CD4-positive, alpha-beta T cell (primary cell): ENCODE data around the gene PPP1R1B. TPM values are rescaled to one million over a fixed set of nuclear protein-coding genes. Genes with fewer than 3 reads are reported as not detected.

Source experiments
- ATAC-seq: fragments of 200-7000 bp; cut with Tn5 transposase; one replicate; pipeline ENCODE4 v1.10.0; 2022; ENCODE audit warnings: mild to moderate bottlenecking; ENCODE audit not compliant: poor library complexity
- CTCF ChIA-PET: fragments of 350-600 bp; sonication (Branson Sonifier 250); formaldehyde crosslinking; loops from one replicate; lab custom pipeline; 2021; ENCODE audit warnings: antibody characterized with exemption, inconsistent platforms; lab: Charles Lee
- POLR2A ChIA-PET: fragments of 350-600 bp; sonication (Branson Sonifier 250); formaldehyde crosslinking; loops from one replicate; lab custom pipeline; 2021; ENCODE audit warnings: antibody characterized with exemption, inconsistent platforms; lab: Charles Lee
- DNase-seq, 14 experiments: peaks; one replicate each; pipeline ENCODE4 v3.0.0-alpha.2; 2013 to 2020; ENCODE audit warnings: mixed read lengths in 2 of 14
- H3K27ac ChIP-seq, 2 donors: one replicate each; pipeline versions ENCODE4 v1.5.1 to v1.7.0; 2013; ENCODE audit warnings: low read length in 2 of 2, low read depth in 1 of 2, mild to moderate bottlenecking in 1 of 2
- H3K27me3 ChIP-seq, 2 experiments: 1 replicate in 1 of 2; 2 replicates in 1 of 2; pipeline versions ENCODE4 v1.6.1 to v1.7.0; 2013; ENCODE audit warnings: low read length in 2 of 2, control low read depth in 1 of 2, mild to moderate bottlenecking in 1 of 2, moderate library complexity in 1 of 2; ENCODE audit not compliant: insufficient read depth in 2 of 2, control insufficient read depth in 1 of 2
- H3K36me3 ChIP-seq: one replicate; pipeline ENCODE4 v1.6.1; 2013; ENCODE audit warnings: low read length, control low read depth; ENCODE audit not compliant: insufficient read depth
- H3K4me1 ChIP-seq: one replicate; pipeline ENCODE4 v1.6.1; 2013; ENCODE audit warnings: low read length, control low read depth; ENCODE audit not compliant: insufficient read depth
- H3K4me3 ChIP-seq: one replicate; pipeline ENCODE4 v1.5.1; 2013; ENCODE audit warnings: mild to moderate bottlenecking, low read length, moderate library complexity
- H3K9me3 ChIP-seq, 2 experiments: 1 replicate in 1 of 2; 2 replicates in 1 of 2; pipeline versions ENCODE4 v1.6.1 to v1.7.0; 2013; ENCODE audit warnings: low read length in 2 of 2, mild to moderate bottlenecking in 2 of 2, control low read depth in 1 of 2, moderate library complexity in 1 of 2; ENCODE audit not compliant: control insufficient read depth in 1 of 2, insufficient read depth in 1 of 2
- H3K27ac Mint-ChIP-seq: one replicate; pipeline ENCODE4 v1.8.0; 2020; ENCODE audit warnings: mixed read lengths
- H3K27me3 Mint-ChIP-seq: one replicate; pipeline ENCODE4 v1.8.0; 2021; ENCODE audit warnings: mixed read lengths
- H3K36me3 Mint-ChIP-seq: one replicate; pipeline ENCODE4 v1.8.0; 2021; ENCODE audit warnings: low read depth, mixed read lengths
- H3K4me1 Mint-ChIP-seq: one replicate; pipeline ENCODE4 v1.8.0; 2021; ENCODE audit warnings: low read depth, mixed read lengths
- H3K4me3 Mint-ChIP-seq: one replicate; pipeline ENCODE4 v1.8.0; 2020; ENCODE audit warnings: mild to moderate bottlenecking, mixed read lengths
- H3K9me3 Mint-ChIP-seq: one replicate; pipeline ENCODE4 v1.8.0; 2020; ENCODE audit warnings: mixed read lengths
- intact Hi-C, 2 experiments: fragments of 100-400 bp; cut with DNase I in 1 of 2; cut with micrococcal nuclease in 1 of 2; formaldehyde crosslinking; loops; one replicate each; pipeline versions ENCODE4 v1.15.1 to v1.9.0; 2023 to 2025; cut with DNase I, micrococcal nuclease
- total RNA-seq, 174 experiments: library from RNA in 2 of 174; stranded (reverse) in 2 of 174; gene quantifications; one replicate each; pipeline ENCODE4 v1.2.3 and lab custom pipeline; 2021 to 2026
- TF ChIP-seq, protein P1 (sequence below): fragments of 200-600 bp; IDR thresholded peaks from one replicate; pipeline ENCODE4 v1.8.0; 2022; ENCODE audit warnings: antibody characterized with exemption, mild to moderate bottlenecking

The PPP1R1B gene
- total RNA-seq, 2 experiments from 2014 or later: 0.25 TPM; not detected in 1

DNA sequence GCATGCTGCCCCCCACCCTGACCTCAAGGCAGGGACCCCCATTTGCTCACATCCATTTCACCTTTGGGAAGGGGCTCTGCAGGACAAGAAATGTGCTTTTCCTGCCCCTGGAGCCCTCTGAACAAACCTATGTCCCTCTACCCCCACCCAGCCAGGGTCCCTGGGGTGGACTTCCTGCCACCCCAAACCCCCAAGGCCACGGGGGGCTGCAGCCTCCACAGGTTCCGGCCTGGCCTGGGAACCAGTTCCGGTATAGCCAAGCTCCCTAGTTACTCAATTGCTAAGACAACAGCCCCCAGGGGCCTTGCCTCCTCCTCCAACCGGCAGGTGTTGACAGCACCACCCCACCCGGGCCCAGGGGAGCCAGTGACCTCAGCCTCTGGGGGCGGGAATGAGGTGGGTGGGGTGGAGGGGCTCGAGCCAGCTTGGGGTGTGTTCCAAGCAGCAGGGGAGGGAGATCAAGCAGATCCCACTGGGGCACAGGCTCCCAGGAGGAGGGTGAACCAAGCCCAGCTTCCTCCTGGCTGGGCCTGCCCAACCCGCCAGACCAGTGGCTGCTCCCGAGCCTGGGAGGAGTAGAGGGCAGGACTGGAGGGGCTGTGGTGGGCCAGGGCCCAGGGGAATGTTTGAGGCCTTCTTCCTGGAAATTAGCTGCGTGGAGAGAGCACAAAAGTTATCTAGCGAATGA is 48.1 kb downstream of the PPP1R1B start:
- Histone ChIP-seq H3K4me3 (no peak overlapping the region), H3K27me3 (peaks cover 5 to 10% of the 10 kb centered on the region in 2 experiments), H3K36me3 (no peaks in the 10 kb centered on the region), H3K9me3 (no peaks in the 10 kb centered on the region), H3K4me1 (peaks cover 56% of the 10 kb centered on the region), H3K27ac (no peak overlapping the region)
- ATAC-seq (no peak), DNase-seq (no peak)
- intact Hi-C loops: loop anchor here in 1 of 2 experiments (5.0 kb wide), 1 partner anchor 57 kb away; the partner anchor contains the start of gene MIEN1
- H3K4me1 Mint-ChIP-seq: peaks cover 56% of the 10 kb centered on the region
- H3K9me3 Mint-ChIP-seq: no peaks in the 10 kb centered on the region
- H3K27ac Mint-ChIP-seq: peak overlapping the region; percentile 91
- H3K4me3 Mint-ChIP-seq: no peak overlapping the region
- ChIA-PET POLR2A (interaction anchor here (5.3 kb wide), 1 partner anchor 13 kb away, joined by 23 read pairs; the partner anchor contains the start of gene PGAP3), CTCF (interaction anchor here (1.6 kb wide), 1 partner anchor 55 kb away, joined by 3 read pairs; the partner anchor contains the start of gene MIEN1)
- H3K36me3 Mint-ChIP-seq: peaks cover 4% of the 10 kb centered on the region
- H3K27me3 Mint-ChIP-seq: peaks cover 10% of the 10 kb centered on the region
- TF ChIP-seq, protein P1, sequence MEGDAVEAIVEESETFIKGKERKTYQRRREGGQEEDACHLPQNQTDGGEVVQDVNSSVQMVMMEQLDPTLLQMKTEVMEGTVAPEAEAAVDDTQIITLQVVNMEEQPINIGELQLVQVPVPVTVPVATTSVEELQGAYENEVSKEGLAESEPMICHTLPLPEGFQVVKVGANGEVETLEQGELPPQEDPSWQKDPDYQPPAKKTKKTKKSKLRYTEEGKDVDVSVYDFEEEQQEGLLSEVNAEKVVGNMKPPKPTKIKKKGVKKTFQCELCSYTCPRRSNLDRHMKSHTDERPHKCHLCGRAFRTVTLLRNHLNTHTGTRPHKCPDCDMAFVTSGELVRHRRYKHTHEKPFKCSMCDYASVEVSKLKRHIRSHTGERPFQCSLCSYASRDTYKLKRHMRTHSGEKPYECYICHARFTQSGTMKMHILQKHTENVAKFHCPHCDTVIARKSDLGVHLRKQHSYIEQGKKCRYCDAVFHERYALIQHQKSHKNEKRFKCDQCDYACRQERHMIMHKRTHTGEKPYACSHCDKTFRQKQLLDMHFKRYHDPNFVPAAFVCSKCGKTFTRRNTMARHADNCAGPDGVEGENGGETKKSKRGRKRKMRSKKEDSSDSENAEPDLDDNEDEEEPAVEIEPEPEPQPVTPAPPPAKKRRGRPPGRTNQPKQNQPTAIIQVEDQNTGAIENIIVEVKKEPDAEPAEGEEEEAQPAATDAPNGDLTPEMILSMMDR: no peak

DNA sequence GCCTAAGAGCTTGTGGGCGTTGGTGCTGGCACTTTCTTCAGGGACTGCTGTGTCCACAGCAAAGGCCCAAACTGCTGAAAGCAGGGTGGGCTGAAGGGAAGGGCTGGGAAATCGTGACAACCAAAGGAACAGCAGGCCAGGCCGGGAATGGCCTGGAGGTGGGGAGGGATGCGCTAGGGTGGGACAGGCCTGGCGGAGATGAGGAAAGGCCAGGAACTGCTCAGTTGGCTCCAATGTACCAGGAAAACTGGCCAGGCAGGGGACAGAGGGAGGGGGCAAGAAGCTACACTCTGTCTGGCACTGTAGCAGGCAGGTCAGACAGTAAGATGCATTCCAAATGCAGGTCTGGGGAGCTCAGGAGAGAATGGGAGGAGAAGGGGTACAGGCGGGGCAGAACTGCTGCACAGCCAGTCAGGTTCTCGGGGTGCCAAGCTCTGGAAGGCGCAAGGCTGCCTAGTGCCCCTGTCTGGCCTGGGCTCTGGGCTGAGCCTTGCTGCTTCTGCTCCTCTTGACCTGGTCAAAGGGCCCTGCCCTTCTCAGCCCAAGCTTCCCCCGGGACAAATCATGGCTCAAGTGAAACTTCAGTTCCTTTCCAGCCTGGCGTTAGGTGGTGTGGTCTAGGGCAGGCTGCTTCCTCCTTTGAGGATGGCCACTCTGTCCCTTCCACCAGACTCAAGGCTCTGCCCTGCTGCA is 48.8 kb downstream of the PPP1R1B start:
- Histone ChIP-seq H3K27ac (peak overlapping the region; percentile 44 to 52), H3K4me1 (peaks cover 63% of the 10 kb centered on the region), H3K36me3 (no peaks in the 10 kb centered on the region), H3K4me3 (no peak overlapping the region), H3K9me3 (no peaks in the 10 kb centered on the region), H3K27me3 (peaks cover under 1 to 4% of the 10 kb centered on the region in 2 experiments)
- DNase-seq: no peak
- intact Hi-C loops: loop anchor here in 1 of 2 experiments (5.0 kb wide), 1 partner anchor 57 kb away; the partner anchor contains the start of gene MIEN1
- TF ChIP-seq, protein P1: no peak
- H3K4me3 Mint-ChIP-seq: peak overlapping the region; percentile 49
- CTCF ChIA-PET: interaction anchor here (1.5 to 1.6 kb wide), 2 partner anchors 54 to 55 kb away, joined by 3 to 7 read pairs; partner anchors contain the start of gene MIEN1
- POLR2A ChIA-PET: interaction anchor here (0.9 to 5.3 kb wide), 2 partner anchors 12 to 54 kb away, joined by 3 to 23 read pairs; partner anchors contain the start of gene PGAP3
- H3K4me1 Mint-ChIP-seq: peaks cover 63% of the 10 kb centered on the region
- no peaks in the 10 kb centered on the region for H3K9me3 Mint-ChIP-seq
- H3K27me3 Mint-ChIP-seq: peaks cover 7% of the 10 kb centered on the region
- peak overlapping the region; percentile 91 for H3K27ac Mint-ChIP-seq
- ATAC-seq: no peak
- H3K36me3 Mint-ChIP-seq: peaks cover 11% of the 10 kb centered on the region

DNA sequence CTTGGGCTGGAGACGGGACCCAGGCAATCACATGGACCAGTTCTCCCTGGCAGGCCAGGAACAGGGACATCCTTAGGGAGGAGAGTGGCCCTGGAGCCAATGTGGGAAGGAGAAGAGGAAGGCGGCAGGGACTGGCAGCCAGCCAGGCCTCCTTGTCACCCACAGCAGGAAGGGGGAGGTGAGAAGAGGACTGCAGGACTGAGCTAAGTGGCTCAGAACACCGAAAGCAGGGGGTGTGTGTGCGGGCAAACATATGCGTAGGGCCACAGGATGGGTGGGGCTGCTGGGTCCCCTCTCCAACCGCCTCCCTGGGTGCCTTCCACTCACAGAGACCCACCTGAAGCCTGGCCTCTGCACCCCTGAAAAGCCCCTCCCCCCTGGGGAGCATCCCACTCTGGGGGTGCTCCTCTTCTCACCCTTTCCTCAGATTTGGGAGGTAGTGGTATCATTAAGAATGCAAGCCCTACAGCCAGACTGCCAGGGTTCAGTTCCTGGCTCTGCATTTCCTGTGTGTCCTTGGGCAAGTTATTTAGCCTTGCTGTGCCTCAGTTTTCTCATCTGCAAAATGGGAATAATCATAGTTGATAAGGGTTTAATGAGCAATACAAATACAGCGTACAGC is 49.6 kb downstream of the PPP1R1B start:
- Histone ChIP-seq H3K27me3 (no peaks in the 10 kb centered on the region), H3K9me3 (no peaks in the 10 kb centered on the region), H3K4me3 (no peak overlapping the region), H3K27ac (peak overlapping the region; percentile 44 to 52), H3K4me1 (peaks cover 69% of the 10 kb centered on the region), H3K36me3 (no peaks in the 10 kb centered on the region)
- DNase-seq (peak in 12 of 14 experiments; percentile 22 to 90 (median 48)), ATAC-seq (peak; percentile 77)
- ChIA-PET CTCF (interaction anchor here (1.4 to 1.5 kb wide), 2 partner anchors 11 to 55 kb away, joined by 3 to 7 read pairs; partner anchors contain the start of gene PGAP3), POLR2A (interaction anchor here (0.9 to 5.3 kb wide), 2 partner anchors 12 to 53 kb away, joined by 3 to 23 read pairs; partner anchors contain the start of gene PGAP3)
- Mint-ChIP-seq H3K9me3 (no peaks in the 10 kb centered on the region), H3K4me1 (peaks cover 65% of the 10 kb centered on the region), H3K27ac (peak overlapping the region; percentile 91), H3K36me3 (peaks cover 17% of the 10 kb centered on the region), H3K27me3 (peaks cover 5% of the 10 kb centered on the region), H3K4me3 (peak overlapping the region; percentile 49)
- intact Hi-C loops: loop anchor here in 1 of 2 experiments (5.0 kb wide), 1 partner anchor 56 kb away; the partner anchor contains the start of gene MIEN1
- TF ChIP-seq, protein P1: no peak
